Karpas-422 (cell line): Measurements from ENCODE around the gene RPS25. TPM values are rescaled to one million over a fixed set of nuclear protein-coding genes. Genes with fewer than 3 reads are reported as not detected.
"Not testable (repeated sequence)": the region's sequence is repeated elsewhere in the genome, so short reads cannot be mapped to it uniquely, and the experiment has no call there.

ENCODE experiments used
- DNase-seq: peaks from one replicate; pipeline ENCODE4 v3.0.0-alpha.2; 2015
- H2AFZ ChIP-seq: fragments of 200-600 bp; sonication (generic); 2 replicates; pipeline ENCODE4 v1.6.1; 2014; ENCODE audit warnings: antibody characterized with exemption, low read length, mixed read lengths
- H3K27ac ChIP-seq: fragments of 200-600 bp; sonication (generic); 2 replicates; pipeline ENCODE4 v1.5.1; 2014; ENCODE audit warnings: mild to moderate bottlenecking, low read length, moderate library complexity
- H3K27me3 ChIP-seq: fragments of 200-600 bp; sonication (generic); 2 replicates; pipeline ENCODE4 v1.6.1; 2014; ENCODE audit warnings: low read length, mixed read lengths
- H3K36me3 ChIP-seq: fragments of 200-600 bp; sonication (generic); 2 replicates; pipeline ENCODE4 v1.6.1; 2014; ENCODE audit warnings: low read length, mixed read lengths; ENCODE audit not compliant: insufficient read depth
- H3K4me1 ChIP-seq: fragments of 200-600 bp; sonication (generic); 2 replicates; pipeline ENCODE4 v1.6.1; 2014; ENCODE audit warnings: mild to moderate bottlenecking, low read length, mixed read lengths
- H3K4me2 ChIP-seq: fragments of 200-600 bp; sonication (generic); 2 replicates; pipeline ENCODE4 v1.6.1; 2014; ENCODE audit warnings: low read length, low read depth, mild to moderate bottlenecking; ENCODE audit not compliant: poor library complexity, severe bottlenecking
- H3K4me3 ChIP-seq: fragments of 200-600 bp; sonication (generic); 2 replicates; pipeline ENCODE4 v1.5.1; 2014; ENCODE audit warnings: mild to moderate bottlenecking, antibody characterized with exemption, low read length, mixed read lengths
- H3K79me2 ChIP-seq: fragments of 200-600 bp; sonication (generic); 2 replicates; pipeline ENCODE4 v1.6.1; 2014; ENCODE audit warnings: mild to moderate bottlenecking, low read length, mixed read lengths
- H3K9ac ChIP-seq: fragments of 200-600 bp; sonication (generic); 2 replicates; pipeline ENCODE4 v1.6.0; 2014; ENCODE audit warnings: low read length
- H3K9me2 ChIP-seq: fragments of 200-600 bp; sonication (generic), shearing (Covaris generic); replicated peaks from 2 replicates; pipeline ENCODE4 v1.6.0; 2014; ENCODE audit warnings: mild to moderate bottlenecking, low read length, moderate library complexity; ENCODE audit not compliant: insufficient read depth
- H3K9me3 ChIP-seq: fragments of 300-700, 200-600 bp; sonication (generic); 2 replicates; pipeline ENCODE4 v1.6.1; 2014; ENCODE audit warnings: low read length, mixed read lengths
- H4K20me1 ChIP-seq: fragments of 200-600 bp; sonication (generic); 2 replicates; pipeline ENCODE4 v1.6.1; 2014; ENCODE audit warnings: mild to moderate bottlenecking, antibody characterized with exemption, low read length, low read depth; ENCODE audit not compliant: insufficient read depth
- total RNA-seq: library from RNA; depleted of rRNA; stranded (reverse); fragments of >200 nt; shearing (Covaris generic); gene quantifications from 2 replicates; pipeline ENCODE4 v1.2.3, GENCODE V29; 2014; ENCODE audit warnings: low replicate concordance

The RPS25 gene
- total RNA-seq, 1 experiment from 2014 or later: 547 TPM

- Histone ChIP-seq H3K79me2 (peaks cover 33% of the 10 kb centered on the region), H3K4me3 (no peak overlapping the region), H2AFZ (no peak overlapping the region), H3K27me3 (no peaks in the 10 kb centered on the region), H3K9me3 (no peaks in the 10 kb centered on the region), H3K36me3 (no peaks in the 10 kb centered on the region), H3K4me2 (no peak overlapping the region), H3K27ac (no peak overlapping the region), H3K9me2 (no peaks in the 10 kb centered on the region), H4K20me1 (no peaks in the 10 kb centered on the region), H3K9ac (no peak overlapping the region), H3K4me1 (peaks cover 11% of the 10 kb centered on the region)
- no peak for DNase-seq
These were observed 17.2 kb downstream of the RPS25 start for GRCh38 chr11:119000906-119001305.

GRCh38 chr11:118998822-118999221, 19.3 kb downstream of the RPS25 start:
- Histone ChIP-seq H3K27ac (no peak overlapping the region), H2AFZ (no peak overlapping the region), H3K9me2 (no peaks in the 10 kb centered on the region), H3K9me3 (no peaks in the 10 kb centered on the region), H3K4me1 (peaks cover 11% of the 10 kb centered on the region), H4K20me1 (no peaks in the 10 kb centered on the region), H3K4me2 (peak overlapping the region; percentile 80), H3K9ac (peak overlapping the region; percentile 80), H3K79me2 (peaks cover 33% of the 10 kb centered on the region), H3K27me3 (no peaks in the 10 kb centered on the region), H3K4me3 (peak overlapping the region; percentile 83), H3K36me3 (no peaks in the 10 kb centered on the region)
- DNase-seq: no peak

- DNase-seq: peak; percentile 43
- peaks cover 33% of the 10 kb centered on the region for H3K79me2 ChIP-seq
- H3K9ac ChIP-seq: peak overlapping the region; percentile 80
- H3K9me3 ChIP-seq: no peaks in the 10 kb centered on the region
- no peak overlapping the region for H2AFZ ChIP-seq
- no peaks in the 10 kb centered on the region for H3K27me3 ChIP-seq
- H3K4me2 ChIP-seq: peak overlapping the region; percentile 80
- H3K27ac ChIP-seq: no peak overlapping the region
- no peaks in the 10 kb centered on the region for H3K36me3 ChIP-seq
- peak overlapping the region; percentile 83 for H3K4me3 ChIP-seq
- no peaks in the 10 kb centered on the region for H4K20me1 ChIP-seq
- H3K9me2 ChIP-seq: no peaks in the 10 kb centered on the region
- H3K4me1 ChIP-seq: peaks cover 11% of the 10 kb centered on the region
These were observed 19.8 kb downstream of the RPS25 start for GRCh38 chr11:118998388-118998717.

GRCh38 chr11:118997627-118998387, 20.3 kb downstream of the RPS25 start, which contains the start of gene CENATAC:
Gene CENATAC, plus strand, starts transcription at chr11:118998138. Its CDS starts 60 bp downstream, at chr11:118998198.
- DNase-seq: peak; percentile 93
- Histone ChIP-seq H4K20me1 (no peaks in the 10 kb centered on the region), H3K79me2 (peaks cover 33% of the 10 kb centered on the region), H3K4me2 (peak within 1 kb of the TSS; percentile 80), H3K36me3 (no peaks in the 10 kb centered on the region), H2AFZ (peak within 1 kb of the TSS; percentile 63), H3K9me2 (no peaks in the 10 kb centered on the region), H3K9me3 (no peaks in the 10 kb centered on the region), H3K4me3 (peak within 1 kb of the TSS; percentile 83), H3K27me3 (no peaks in the 10 kb centered on the region), H3K27ac (peak within 1 kb of the TSS; percentile 26; the same call in 1 of the 2 replicates), H3K9ac (peak within 1 kb of the TSS; percentile 80), H3K4me1 (peaks cover 11% of the 10 kb centered on the region)

- peak overlapping the region; percentile 80 for H3K4me2 ChIP-seq
- no peaks in the 10 kb centered on the region for H3K9me3 ChIP-seq
- peaks cover 11% of the 10 kb centered on the region for H3K4me1 ChIP-seq
- H3K9ac ChIP-seq: peak overlapping the region; percentile 80
- H3K27ac ChIP-seq: peak overlapping the region; percentile 26; the same call in 1 of the 2 replicates
- no peaks in the 10 kb centered on the region for H3K9me2 ChIP-seq
- H3K27me3 ChIP-seq: no peaks in the 10 kb centered on the region
- no peaks in the 10 kb centered on the region for H3K36me3 ChIP-seq
- peak; percentile 56 for DNase-seq
- peaks cover 33% of the 10 kb centered on the region for H3K79me2 ChIP-seq
- peak overlapping the region; percentile 63 for H2AFZ ChIP-seq
- H3K4me3 ChIP-seq: peak overlapping the region; percentile 83
- H4K20me1 ChIP-seq: no peaks in the 10 kb centered on the region
These were observed 21.1 kb downstream of the RPS25 start for GRCh38 chr11:118996926-118997626.

- H3K4me2 ChIP-seq, H3K4me1 ChIP-seq, H4K20me1 ChIP-seq, H3K9me3 ChIP-seq, H2AFZ ChIP-seq, H3K4me3 ChIP-seq, H3K27ac ChIP-seq, H3K9me2 ChIP-seq, H3K36me3 ChIP-seq, H3K79me2 ChIP-seq, H3K9ac ChIP-seq, H3K27me3 ChIP-seq, DNase-seq: not testable (repeated sequence)
These were observed 26.6 kb downstream of the RPS25 start for GRCh38 chr11:118991486-118992038.

GRCh38 chr11:118988280-118988679, 29.9 kb downstream of the RPS25 start:
- no peaks in the 10 kb centered on the region for H3K9me2 ChIP-seq
- no peak overlapping the region for H2AFZ ChIP-seq
- no peaks in the 10 kb centered on the region for H3K4me1 ChIP-seq
- no peaks in the 10 kb centered on the region for H4K20me1 ChIP-seq
- H3K27ac ChIP-seq: no peak overlapping the region
- no peaks in the 10 kb centered on the region for H3K27me3 ChIP-seq
- no peaks in the 10 kb centered on the region for H3K9me3 ChIP-seq
- H3K4me2 ChIP-seq: no peak overlapping the region
- H3K79me2 ChIP-seq: no peaks in the 10 kb centered on the region
- H3K9ac ChIP-seq: no peak overlapping the region
- H3K4me3 ChIP-seq: no peak overlapping the region
- H3K36me3 ChIP-seq: no peaks in the 10 kb centered on the region
- DNase-seq: no peak

- H3K27ac ChIP-seq: no peak overlapping the region
- no peaks in the 10 kb centered on the region for H4K20me1 ChIP-seq
- no peak overlapping the region for H2AFZ ChIP-seq
- H3K9me3 ChIP-seq: no peaks in the 10 kb centered on the region
- no peaks in the 10 kb centered on the region for H3K9me2 ChIP-seq
- H3K4me2 ChIP-seq: no peak overlapping the region
- no peaks in the 10 kb centered on the region for H3K79me2 ChIP-seq
- H3K4me1 ChIP-seq: no peaks in the 10 kb centered on the region
- H3K27me3 ChIP-seq: no peaks in the 10 kb centered on the region
- H3K9ac ChIP-seq: no peak overlapping the region
- H3K36me3 ChIP-seq: no peaks in the 10 kb centered on the region
- no peak overlapping the region for H3K4me3 ChIP-seq
- DNase-seq: no peak
These were observed 33.3 kb downstream of the RPS25 start for GRCh38 chr11:118984825-118985224.
